GM23248 (cell line): Measurements from ENCODE around the gene ADAMTSL2.

Source experiments
- EZH2 ChIP-seq: fragments of 200-600 bp; sonication (generic); IDR thresholded peaks from 2 replicates; pipeline ENCODE4 v1.6.1; 2018; ENCODE audit warnings: antibody characterized with exemption, mild to moderate bottlenecking; ENCODE audit not compliant: insufficient read depth, poor library complexity, severe bottlenecking
- EZH2phosphoT487 ChIP-seq: fragments of 200-600 bp; sonication (generic); IDR thresholded peaks from 2 replicates; pipeline ENCODE4 v1.6.1; 2018; ENCODE audit warnings: antibody characterized with exemption, moderate library complexity, mild to moderate bottlenecking, low read depth; ENCODE audit not compliant: insufficient read depth

DNA sequence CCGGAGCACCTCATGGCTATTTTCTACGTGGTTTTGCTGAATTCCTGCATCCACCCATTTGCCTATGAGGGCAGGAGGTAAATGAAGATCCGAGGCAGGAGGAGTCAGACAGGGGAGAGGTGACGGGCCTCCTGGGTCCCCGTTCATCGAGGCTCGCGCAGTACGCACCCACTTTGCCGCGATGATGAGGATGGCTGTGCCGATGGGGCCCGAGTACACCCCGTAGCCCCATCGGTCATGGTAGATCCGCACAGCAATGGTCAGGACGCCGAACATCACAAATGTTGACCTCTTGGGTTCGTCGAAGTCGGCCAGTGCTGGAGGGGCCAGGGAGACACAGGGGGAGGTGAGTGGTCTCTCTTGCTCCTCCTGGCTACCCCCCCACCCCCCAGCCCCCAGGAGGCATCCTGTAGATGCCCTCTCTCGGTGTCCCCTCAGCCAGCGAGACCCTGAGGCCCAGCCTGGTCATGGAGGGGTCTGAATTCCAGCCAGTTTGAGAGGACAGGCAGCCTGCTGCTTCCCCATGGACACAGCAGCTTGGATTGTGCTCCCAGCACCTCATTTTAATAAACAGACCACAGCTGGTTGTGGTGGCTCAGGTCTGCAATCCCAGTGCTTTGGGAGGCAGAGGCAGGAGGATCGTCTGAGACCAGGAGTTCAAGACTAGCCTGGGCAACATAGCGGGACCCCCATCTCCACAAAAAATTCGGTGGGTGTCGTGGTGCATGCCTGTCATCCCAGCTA is 15.6 kb upstream of the ADAMTSL2 start:
- no peak for TF ChIP-seq EZH2
- no peak for TF ChIP-seq EZH2phosphoT487
